D721Med (cell line): ENCODE data around the gene GOT1.

Source experiments
- DNase-seq: peaks from one replicate; pipeline ENCODE4 v3.0.0; 2011; ENCODE audit warnings: low spot score; ENCODE audit not compliant: insufficient read length
- FAIRE-seq: peaks from 2 replicates; lab custom pipeline; 2011; peaks lifted over from hg19 to GRCh38; lab: Jason Lieb, UNC
- TF ChIP-seq, protein P1 (sequence below): IDR thresholded peaks from 2 replicates; pipeline ENCODE4 v1.5.1; 2012; ENCODE audit warnings: mild to moderate bottlenecking, control low read depth; ENCODE audit not compliant: insufficient read depth; ENCODE audit errors: missing control alignments

GOT1 gene

GRCh38 chr10:99412099-99412498, 18.3 kb downstream of the GOT1 start:
- TF ChIP-seq, protein P1, sequence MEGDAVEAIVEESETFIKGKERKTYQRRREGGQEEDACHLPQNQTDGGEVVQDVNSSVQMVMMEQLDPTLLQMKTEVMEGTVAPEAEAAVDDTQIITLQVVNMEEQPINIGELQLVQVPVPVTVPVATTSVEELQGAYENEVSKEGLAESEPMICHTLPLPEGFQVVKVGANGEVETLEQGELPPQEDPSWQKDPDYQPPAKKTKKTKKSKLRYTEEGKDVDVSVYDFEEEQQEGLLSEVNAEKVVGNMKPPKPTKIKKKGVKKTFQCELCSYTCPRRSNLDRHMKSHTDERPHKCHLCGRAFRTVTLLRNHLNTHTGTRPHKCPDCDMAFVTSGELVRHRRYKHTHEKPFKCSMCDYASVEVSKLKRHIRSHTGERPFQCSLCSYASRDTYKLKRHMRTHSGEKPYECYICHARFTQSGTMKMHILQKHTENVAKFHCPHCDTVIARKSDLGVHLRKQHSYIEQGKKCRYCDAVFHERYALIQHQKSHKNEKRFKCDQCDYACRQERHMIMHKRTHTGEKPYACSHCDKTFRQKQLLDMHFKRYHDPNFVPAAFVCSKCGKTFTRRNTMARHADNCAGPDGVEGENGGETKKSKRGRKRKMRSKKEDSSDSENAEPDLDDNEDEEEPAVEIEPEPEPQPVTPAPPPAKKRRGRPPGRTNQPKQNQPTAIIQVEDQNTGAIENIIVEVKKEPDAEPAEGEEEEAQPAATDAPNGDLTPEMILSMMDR = no peak
- no peak for FAIRE-seq
- DNase-seq = no peak

- TF ChIP-seq, protein P1 = no peak
- no peak for FAIRE-seq
- DNase-seq = no peak
Observed at GRCh38 chr10:99411546-99411945, 18.9 kb downstream of the GOT1 start.

GRCh38 chr10:99410876-99411275, 19.5 kb downstream of the GOT1 start:
- no peak for DNase-seq
- no peak for FAIRE-seq
- TF ChIP-seq, protein P1 = no peak

- DNase-seq (no peak), FAIRE-seq (no peak)
- TF ChIP-seq, protein P1 = no peak
Observed at GRCh38 chr10:99410146-99410545, 20.3 kb downstream of the GOT1 start.

DNA sequence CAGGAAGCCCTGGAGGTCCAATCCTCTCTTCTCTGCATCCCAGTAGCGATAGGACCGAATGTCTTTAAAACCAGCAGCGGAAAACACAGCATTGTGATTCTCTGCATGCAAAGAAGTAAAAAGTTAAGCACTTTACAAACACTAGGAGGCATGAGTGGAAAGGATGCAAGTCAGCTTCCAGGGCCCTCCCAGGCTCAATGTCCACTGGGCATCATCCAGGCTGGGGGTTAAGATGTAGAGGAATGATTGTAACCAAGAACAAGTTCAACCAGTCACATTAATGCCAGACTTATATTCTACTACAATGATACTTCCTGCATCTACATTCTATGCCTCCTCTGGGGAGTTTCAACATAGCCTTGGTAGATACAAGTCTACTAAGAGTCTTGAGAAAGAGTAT, 24.3 kb downstream of the GOT1 start:
- DNase-seq (no peak), FAIRE-seq (no peak)
- TF ChIP-seq, protein P1 = no peak

DNA sequence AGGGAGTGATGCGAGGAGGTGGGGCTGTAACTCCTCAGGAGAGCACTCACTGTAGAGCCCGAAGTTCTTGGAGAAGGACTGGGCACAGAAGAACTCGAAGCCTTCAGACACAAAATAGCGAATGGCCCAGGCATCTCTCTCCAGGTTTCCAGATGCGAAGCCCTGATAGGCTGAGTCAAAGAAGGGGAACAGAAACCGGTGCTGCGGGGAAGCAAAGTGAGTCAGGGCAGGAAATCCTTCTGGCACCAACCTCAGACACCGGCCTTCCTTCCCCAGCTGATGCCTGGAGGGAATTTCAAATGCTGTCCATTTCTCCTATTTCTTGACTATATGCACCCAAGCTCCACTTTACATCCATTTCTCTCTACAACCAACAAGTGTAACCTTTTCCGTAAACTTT, 26.8 kb downstream of the GOT1 start:
- TF ChIP-seq, protein P1 = no peak
- no peak for DNase-seq
- FAIRE-seq = no peak

GRCh38 chr10:99399664-99400063, 30.8 kb downstream of the GOT1 start:
- DNase-seq (no peak), FAIRE-seq (no peak)
- TF ChIP-seq, protein P1 = no peak
